Testis (tissue), 2 donors: ENCODE results near the gene FGF12.

Experiments used
- CTCF ChIP-seq, 3 experiments: fragments of 450-650 bp in 2 of 3; fragments of 200-600 bp in 1 of 3; sonication (generic) in 1 of 3; IDR thresholded peaks; one replicate each; pipeline ENCODE4 v1.5.1; 2016 to 2019; ENCODE audit warnings: antibody characterized with exemption in 3 of 3, mild to moderate bottlenecking in 2 of 3, moderate library complexity in 1 of 3
- POLR2A ChIP-seq: fragments of 450-650 bp; IDR thresholded peaks from one replicate; pipeline ENCODE4 v1.6.1; 2017; ENCODE audit warnings: antibody characterized with exemption, mild to moderate bottlenecking, moderate library complexity

- TF ChIP-seq CTCF (IDR thresholded peaks at IDR 0.05) (no peak), POLR2A (no peak)
These were observed 550.0 kb downstream of the FGF12 start for GRCh38 chr3:192177383-192177782.
